ENCODE measurements around the gene CMSS1.

The CMSS1 gene

DNA sequence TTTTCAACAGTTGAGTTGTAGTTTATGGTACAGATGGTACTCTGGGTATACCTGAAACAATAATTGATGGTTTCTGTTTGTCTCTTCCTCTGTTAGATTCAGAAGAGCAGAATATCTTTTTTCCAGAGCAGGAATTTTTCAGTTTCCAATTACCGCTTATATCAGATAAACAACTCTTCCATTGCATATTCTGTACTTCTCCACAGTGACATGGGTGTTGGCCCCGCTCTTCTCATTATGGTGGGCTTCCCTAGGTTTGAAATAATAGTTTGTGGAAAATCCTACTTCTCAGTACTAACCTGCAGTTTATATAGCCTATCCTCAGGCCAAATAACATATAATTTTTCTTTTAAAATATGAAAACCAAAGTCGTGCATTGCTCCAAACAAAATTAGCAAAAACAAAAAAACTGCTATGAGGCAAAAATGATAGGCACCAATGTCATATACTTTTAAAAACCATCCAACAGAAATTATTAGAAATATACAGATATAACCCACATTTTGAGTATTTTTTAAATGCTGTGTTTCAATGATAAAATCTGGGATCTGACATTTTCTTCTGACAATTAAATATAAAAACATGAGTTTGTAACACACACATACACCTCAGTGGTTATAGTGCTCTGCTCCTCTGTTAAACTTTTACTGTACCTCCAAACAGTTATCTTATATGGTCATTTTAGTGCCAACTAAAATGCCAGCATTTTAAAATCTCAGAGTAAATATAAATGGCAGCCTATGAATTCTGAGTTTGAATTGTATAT lies 56.8 kb downstream of the CMSS1 start:
- H3K36me3 ChIP-seq (ENCODE audit: insufficient read depth, low read length), result peaks cover 15% of the 10 kb centered on the region; the same call in 1 of the 2 replicates
- H3K4me1 ChIP-seq (ENCODE audit: control insufficient read depth, insufficient read depth, low read length, unreplicated experiment), result peaks cover 60% of the 10 kb centered on the region
- H2AFZ ChIP-seq (ENCODE audit: low read length, unreplicated experiment), result no peak overlapping the region
- peaks cover 72% of the 10 kb centered on the region for H3K79me2 ChIP-seq (ENCODE audit: control insufficient read depth, insufficient read depth, low read length, unreplicated experiment)
- peak overlapping the region; percentile 91 for H3K4me3 ChIP-seq (ENCODE audit: low read depth, low read length)
- peak overlapping the region; percentile 73 for H3K27ac ChIP-seq (ENCODE audit: low read depth, low read length)
- H3K27me3 ChIP-seq (ENCODE audit: insufficient read depth, low read length), result no peaks in the 10 kb centered on the region

DNA sequence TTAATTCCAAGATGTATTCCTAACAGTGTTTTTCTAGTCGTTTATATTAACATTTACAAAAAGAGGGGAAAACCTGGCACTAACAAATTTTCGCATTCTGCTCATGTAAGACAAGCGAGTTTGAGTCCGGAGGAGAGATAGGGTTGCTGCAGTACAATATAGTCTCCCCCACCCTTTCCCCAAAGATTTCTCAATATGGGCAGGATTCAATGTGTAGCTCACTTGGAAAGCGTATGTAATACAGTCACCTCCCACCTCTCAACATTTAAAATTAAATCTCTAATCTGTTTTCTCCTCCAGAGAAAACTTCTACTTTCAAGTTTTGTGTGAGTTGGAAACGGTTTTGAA lies 57.9 kb downstream of the CMSS1 start:
- peak overlapping the region; percentile 91 for H3K4me3 ChIP-seq (ENCODE audit: low read depth, low read length)
- peaks cover 49% of the 10 kb centered on the region for H3K4me1 ChIP-seq (ENCODE audit: control insufficient read depth, insufficient read depth, low read length, unreplicated experiment)
- H3K27ac ChIP-seq (ENCODE audit: low read depth, low read length), result peak overlapping the region; percentile 73
- H2AFZ ChIP-seq (ENCODE audit: low read length, unreplicated experiment), result no peak overlapping the region
- peaks cover 61% of the 10 kb centered on the region for H3K79me2 ChIP-seq (ENCODE audit: control insufficient read depth, insufficient read depth, low read length, unreplicated experiment)
- H3K36me3 ChIP-seq (ENCODE audit: insufficient read depth, low read length), result peaks cover 11% of the 10 kb centered on the region; the same call in 1 of the 2 replicates
- H3K27me3 ChIP-seq (ENCODE audit: insufficient read depth, low read length), result no peaks in the 10 kb centered on the region

DNA sequence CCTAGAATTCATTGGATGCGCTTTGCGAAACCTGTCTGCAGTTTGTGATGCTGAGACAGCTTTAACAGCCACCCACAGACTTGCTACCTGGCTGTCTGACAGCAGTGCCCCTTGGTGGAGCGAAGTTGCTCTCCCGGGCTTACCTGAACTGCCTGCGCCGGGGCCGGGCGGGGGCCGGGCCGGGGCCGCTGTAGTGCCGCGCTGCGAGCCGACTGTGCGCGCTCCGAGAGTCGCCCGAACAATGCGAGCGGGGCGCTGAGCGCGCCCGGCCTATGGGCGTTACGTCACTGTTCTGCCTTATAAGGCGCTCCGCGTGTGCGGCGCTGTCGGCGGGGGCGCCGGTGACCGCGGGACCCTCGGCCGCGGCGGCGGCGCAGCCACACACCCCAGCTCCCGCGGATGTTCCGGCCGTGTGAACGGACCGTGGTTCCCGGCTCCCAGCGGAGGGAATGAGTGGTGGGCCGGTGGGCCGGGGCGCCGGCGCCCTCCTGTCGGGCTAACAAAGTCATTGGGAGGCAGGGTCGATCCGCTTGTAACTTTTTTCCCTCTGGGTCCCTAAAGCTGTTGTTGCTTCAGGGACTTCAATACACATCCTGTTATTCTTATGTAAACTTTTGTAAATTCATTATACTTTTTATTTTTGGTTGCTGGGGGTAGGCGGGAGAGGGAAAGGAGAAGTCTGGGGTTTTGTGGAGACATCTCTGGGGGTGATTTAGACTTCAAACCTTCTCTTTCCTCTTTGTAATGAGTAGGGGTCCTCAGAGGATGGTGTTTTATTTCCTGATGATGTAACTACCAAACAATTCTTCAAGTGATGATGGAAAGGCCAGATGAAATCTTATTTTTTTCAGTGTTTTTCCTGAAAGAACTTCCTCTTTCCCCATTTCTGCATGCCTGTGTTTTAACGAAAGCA lies 58.5 kb downstream of the CMSS1 start:
- Histone ChIP-seq H3K27me3 (ENCODE audit: insufficient read depth, low read length) (no peaks in the 10 kb centered on the region), H3K27ac (ENCODE audit: low read depth, low read length) (peak overlapping the region; percentile 73), H2AFZ (ENCODE audit: low read length, unreplicated experiment) (no peak overlapping the region), H3K4me3 (ENCODE audit: low read depth, low read length) (peak overlapping the region; percentile 91), H3K4me1 (ENCODE audit: control insufficient read depth, insufficient read depth, low read length, unreplicated experiment) (peaks cover 49% of the 10 kb centered on the region), H3K36me3 (ENCODE audit: insufficient read depth, low read length) (peaks cover 5% of the 10 kb centered on the region; the same call in 1 of the 2 replicates), H3K79me2 (ENCODE audit: control insufficient read depth, insufficient read depth, low read length, unreplicated experiment) (peaks cover 55% of the 10 kb centered on the region)

DNA sequence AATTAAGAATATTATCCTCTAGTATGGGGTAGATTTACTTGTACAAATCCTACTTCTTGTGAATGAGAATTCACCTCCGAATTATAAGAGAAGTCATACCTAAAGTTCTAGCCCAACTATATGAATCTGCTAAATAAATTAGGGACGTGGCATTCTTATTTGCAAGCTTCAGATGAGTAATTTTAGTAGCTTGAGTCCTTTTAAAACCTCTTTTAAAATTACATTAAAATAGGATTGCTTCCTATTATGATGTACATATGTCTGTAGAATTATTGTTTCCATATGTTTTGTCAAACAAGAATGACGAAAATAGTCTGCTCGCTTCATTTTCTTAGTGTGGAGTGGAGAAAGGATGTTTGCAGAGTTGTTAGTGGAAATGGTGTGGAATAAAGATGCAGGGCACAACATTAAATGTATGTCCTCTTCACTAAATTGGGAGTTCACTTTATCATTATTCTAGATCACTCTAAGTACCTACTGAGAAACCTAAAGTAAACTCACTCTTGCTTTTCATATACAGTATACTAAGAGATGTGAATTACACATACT lies 59.4 kb downstream of the CMSS1 start:
- H2AFZ ChIP-seq (ENCODE audit: low read length, unreplicated experiment), result no peak overlapping the region
- H3K36me3 ChIP-seq (ENCODE audit: insufficient read depth, low read length), result no peaks in the 10 kb centered on the region
- H3K79me2 ChIP-seq (ENCODE audit: control insufficient read depth, insufficient read depth, low read length, unreplicated experiment), result peaks cover 46% of the 10 kb centered on the region
- no peaks in the 10 kb centered on the region for H3K27me3 ChIP-seq (ENCODE audit: insufficient read depth, low read length)
- peak overlapping the region; percentile 91 for H3K4me3 ChIP-seq (ENCODE audit: low read depth, low read length)
- H3K27ac ChIP-seq (ENCODE audit: low read depth, low read length), result peak overlapping the region; percentile 73
- peaks cover 41% of the 10 kb centered on the region for H3K4me1 ChIP-seq (ENCODE audit: control insufficient read depth, insufficient read depth, low read length, unreplicated experiment)

DNA sequence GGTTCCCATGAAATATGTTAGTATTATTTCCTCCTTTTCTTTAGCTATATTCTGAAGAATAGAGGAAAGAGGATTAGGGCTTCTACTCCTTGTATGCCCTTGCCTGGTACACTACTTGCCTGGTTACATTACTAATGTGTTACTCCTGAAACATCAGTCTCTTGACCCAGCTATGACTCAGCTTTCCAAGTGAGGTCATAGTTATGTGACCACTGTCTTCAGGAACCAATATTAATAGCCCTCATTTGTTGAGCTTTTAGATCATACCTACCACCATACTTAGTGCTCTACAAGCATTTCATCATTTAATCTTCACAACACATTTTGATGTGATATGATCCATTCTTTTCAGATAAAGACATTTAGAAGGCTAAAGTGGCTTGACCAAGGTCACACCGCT lies 60.3 kb downstream of the CMSS1 start:
- Histone ChIP-seq H3K27ac (ENCODE audit: low read depth, low read length) (peak overlapping the region; percentile 73), H3K4me3 (ENCODE audit: low read depth, low read length) (peak overlapping the region; percentile 91), H3K79me2 (ENCODE audit: control insufficient read depth, insufficient read depth, low read length, unreplicated experiment) (peaks cover 37% of the 10 kb centered on the region), H3K27me3 (ENCODE audit: insufficient read depth, low read length) (no peaks in the 10 kb centered on the region), H2AFZ (ENCODE audit: low read length, unreplicated experiment) (no peak overlapping the region), H3K36me3 (ENCODE audit: insufficient read depth, low read length) (no peaks in the 10 kb centered on the region), H3K4me1 (ENCODE audit: control insufficient read depth, insufficient read depth, low read length, unreplicated experiment) (peaks cover 32% of the 10 kb centered on the region)

DNA sequence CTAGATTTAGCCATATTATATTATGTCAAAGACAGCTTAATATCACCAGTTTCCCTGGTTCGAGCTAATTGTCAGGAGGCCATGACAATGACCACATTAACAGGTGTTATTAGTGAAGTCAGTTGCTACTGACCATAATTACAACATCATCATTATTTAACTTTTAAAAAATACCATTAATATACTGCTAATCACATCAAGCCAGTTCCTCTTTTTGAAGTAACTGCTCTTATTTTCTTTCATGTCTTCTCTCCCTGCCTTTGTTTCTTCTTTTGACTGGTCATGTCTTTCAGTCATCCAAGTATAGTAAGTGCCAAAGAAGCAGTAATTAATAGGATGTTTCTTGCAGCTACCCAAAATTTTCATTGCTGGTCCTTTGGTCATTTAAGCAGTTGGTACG lies 61.6 kb downstream of the CMSS1 start:
- H3K79me2 ChIP-seq (ENCODE audit: control insufficient read depth, insufficient read depth, low read length, unreplicated experiment), result peaks cover 24% of the 10 kb centered on the region
- H3K27me3 ChIP-seq (ENCODE audit: insufficient read depth, low read length), result no peaks in the 10 kb centered on the region

DNA sequence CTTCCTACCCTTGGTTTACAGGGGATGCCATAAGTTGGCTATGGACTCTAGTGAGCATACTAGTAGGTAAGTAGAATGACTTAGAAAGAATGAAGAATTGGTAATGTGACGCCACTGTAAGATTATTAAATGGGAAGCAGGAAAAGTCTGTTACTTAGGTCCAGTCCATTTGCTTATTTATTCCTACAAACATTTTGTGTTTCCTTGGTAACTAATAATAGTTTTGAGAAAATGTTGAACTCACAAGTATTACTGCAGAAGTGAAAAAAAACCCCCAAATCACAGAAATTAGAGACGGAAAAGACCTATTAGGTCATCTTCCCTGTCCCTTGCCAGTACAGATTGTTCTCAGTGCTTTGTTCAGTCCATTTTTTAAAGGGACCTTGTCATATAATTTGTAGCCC lies 63.5 kb downstream of the CMSS1 start:
- peak overlapping the region; percentile 7; the same call in 1 of the 2 replicates for H3K4me3 ChIP-seq (ENCODE audit: low read depth, low read length)
- no peaks in the 10 kb centered on the region for H3K27me3 ChIP-seq (ENCODE audit: insufficient read depth, low read length)
- H3K27ac ChIP-seq (ENCODE audit: low read depth, low read length), result peak overlapping the region; percentile 81
- no peak overlapping the region for H2AFZ ChIP-seq (ENCODE audit: low read length, unreplicated experiment)
- H3K36me3 ChIP-seq (ENCODE audit: insufficient read depth, low read length), result no peaks in the 10 kb centered on the region
- peaks cover 26% of the 10 kb centered on the region for H3K4me1 ChIP-seq (ENCODE audit: control insufficient read depth, insufficient read depth, low read length, unreplicated experiment)
- peaks cover 8% of the 10 kb centered on the region for H3K79me2 ChIP-seq (ENCODE audit: control insufficient read depth, insufficient read depth, low read length, unreplicated experiment)

More for the DNA sequence above, 61.6 kb downstream of the CMSS1 start:
- H2AFZ ChIP-seq (ENCODE audit: low read length, unreplicated experiment), result no peak overlapping the region
- H3K4me1 ChIP-seq (ENCODE audit: control insufficient read depth, insufficient read depth, low read length, unreplicated experiment), result peaks cover 26% of the 10 kb centered on the region
- no peaks in the 10 kb centered on the region for H3K36me3 ChIP-seq (ENCODE audit: insufficient read depth, low read length)
- no peak overlapping the region for H3K27ac ChIP-seq (ENCODE audit: low read depth, low read length)
- H3K4me3 ChIP-seq (ENCODE audit: low read depth, low read length), result no peak overlapping the region

DNA sequence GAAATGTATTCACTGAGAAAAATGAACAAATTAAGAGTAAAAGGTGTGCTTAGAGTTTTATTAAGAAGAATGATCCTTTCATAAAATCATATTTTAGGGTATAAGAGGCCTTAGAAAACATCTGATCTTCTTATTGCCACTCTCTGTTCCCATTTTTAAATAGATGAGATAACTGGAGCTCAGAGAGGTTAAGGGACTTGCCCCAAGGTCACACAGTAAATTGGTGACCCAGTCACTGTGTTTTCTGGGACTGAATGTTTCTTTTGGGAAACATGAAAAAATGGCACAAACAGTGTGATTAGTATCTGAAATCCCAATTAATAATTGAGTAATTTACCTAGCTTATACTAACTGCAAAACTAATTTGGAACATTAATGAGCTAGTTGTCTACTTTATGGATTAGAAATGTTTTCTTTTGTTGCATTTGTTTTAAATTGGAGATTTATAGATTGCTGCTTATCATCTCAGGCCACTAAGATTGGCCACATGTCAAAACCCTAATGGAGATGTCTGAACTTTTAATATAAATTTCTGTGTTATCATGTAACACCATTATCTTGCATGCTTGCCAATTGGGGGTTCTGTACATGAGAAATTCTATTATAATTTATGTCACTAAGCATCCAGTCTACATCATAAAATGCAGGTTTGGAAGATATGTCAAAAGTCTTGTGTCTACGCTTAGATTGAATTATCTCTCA lies 64.9 kb downstream of the CMSS1 start:
- H3K27ac ChIP-seq (ENCODE audit: low read depth, low read length), result no peak overlapping the region
- H3K4me1 ChIP-seq (ENCODE audit: control insufficient read depth, insufficient read depth, low read length, unreplicated experiment), result peaks cover 17% of the 10 kb centered on the region
- no peaks in the 10 kb centered on the region for H3K36me3 ChIP-seq (ENCODE audit: insufficient read depth, low read length)
- no peaks in the 10 kb centered on the region for H3K27me3 ChIP-seq (ENCODE audit: insufficient read depth, low read length)
- H3K4me3 ChIP-seq (ENCODE audit: low read depth, low read length), result no peak overlapping the region
- H2AFZ ChIP-seq (ENCODE audit: low read length, unreplicated experiment), result no peak overlapping the region
- no peaks in the 10 kb centered on the region for H3K79me2 ChIP-seq (ENCODE audit: control insufficient read depth, insufficient read depth, low read length, unreplicated experiment)

DNA sequence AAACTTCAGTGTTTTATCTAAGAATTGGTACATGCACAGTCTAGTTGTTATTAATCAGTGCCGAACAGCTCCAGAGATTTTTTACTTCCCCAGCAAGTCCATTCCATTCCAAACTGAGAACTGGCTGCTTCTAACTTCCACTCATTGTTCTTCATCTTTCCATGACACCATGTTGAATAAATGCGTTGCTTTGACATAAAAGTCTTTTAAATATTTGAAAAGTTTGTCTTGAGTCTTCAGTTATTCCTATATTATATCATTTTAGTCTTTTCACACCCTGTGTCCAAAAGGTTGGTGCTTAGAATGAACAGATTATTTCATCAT lies 65.4 kb downstream of the CMSS1 start:
- Histone ChIP-seq H3K4me3 (ENCODE audit: low read depth, low read length) (no peak overlapping the region), H2AFZ (ENCODE audit: low read length, unreplicated experiment) (no peak overlapping the region), H3K36me3 (ENCODE audit: insufficient read depth, low read length) (no peaks in the 10 kb centered on the region), H3K27ac (ENCODE audit: low read depth, low read length) (no peak overlapping the region), H3K27me3 (ENCODE audit: insufficient read depth, low read length) (no peaks in the 10 kb centered on the region), H3K4me1 (ENCODE audit: control insufficient read depth, insufficient read depth, low read length, unreplicated experiment) (peaks cover 12% of the 10 kb centered on the region), H3K79me2 (ENCODE audit: control insufficient read depth, insufficient read depth, low read length, unreplicated experiment) (no peaks in the 10 kb centered on the region)

DNA sequence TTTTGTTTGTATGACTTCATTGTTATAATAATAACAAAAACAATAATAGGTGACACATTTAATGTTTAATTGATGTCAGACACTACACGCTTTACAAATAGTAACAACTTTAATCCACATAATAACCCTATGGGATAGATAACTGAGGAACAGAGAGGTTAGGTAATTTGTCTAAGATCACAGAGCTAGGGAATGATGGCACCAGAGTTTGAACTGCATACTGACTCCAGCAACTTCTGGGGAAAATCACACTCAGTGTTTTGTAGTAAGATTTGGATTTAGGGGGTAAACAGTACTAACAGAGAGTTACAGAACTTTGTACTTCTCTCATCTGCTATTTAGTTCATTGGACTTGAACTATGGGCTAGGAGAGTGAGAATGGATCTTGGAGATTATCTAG lies 66.0 kb downstream of the CMSS1 start:
- Histone ChIP-seq H3K4me3 (ENCODE audit: low read depth, low read length) (no peak overlapping the region), H3K79me2 (ENCODE audit: control insufficient read depth, insufficient read depth, low read length, unreplicated experiment) (no peaks in the 10 kb centered on the region), H2AFZ (ENCODE audit: low read length, unreplicated experiment) (no peak overlapping the region), H3K4me1 (ENCODE audit: control insufficient read depth, insufficient read depth, low read length, unreplicated experiment) (peaks cover 7% of the 10 kb centered on the region), H3K36me3 (ENCODE audit: insufficient read depth, low read length) (no peaks in the 10 kb centered on the region), H3K27ac (ENCODE audit: low read depth, low read length) (no peak overlapping the region), H3K27me3 (ENCODE audit: insufficient read depth, low read length) (no peaks in the 10 kb centered on the region)

Measured in ACC112 (cell line).